Right ventricle myocardium inferior (tissue), 1 donor: ENCODE measurements around the gene B3GAT1. TPM values are rescaled to one million over a fixed set of nuclear protein-coding genes. Genes with fewer than 3 reads are reported as not detected.
A peak's percentile ranks its signal among the peaks of the same experiment; 100 is the strongest.

ENCODE experiments used
- ATAC-seq: fragments of 200-7000 bp; cut with Tn5 transposase; one replicate; pipeline ENCODE4 v1.9.1; 2020; ENCODE audit warnings: mild to moderate bottlenecking, moderate library complexity
- DNase-seq: peaks from one replicate; pipeline ENCODE4 v3.0.0; 2021; ENCODE audit errors: missing footprints
- intact Hi-C: fragments of 100-400 bp; cut with DNase I; formaldehyde crosslinking; loops from one replicate; pipeline ENCODE4 v1.11.0; 2022
- total RNA-seq: library from RNA; stranded (reverse); fragmentation: NEBNext Ultra II Directional; extraction: Animal tissue kit (Norgen Biotek cat#: 25700); gene quantifications from one replicate; pipeline ENCODE4 v1.2.1, GENCODE V29; 2021
- donor health status: DM: no; HTN: yes; CAD: no; lungs with severe emphysema.

The B3GAT1 gene
- total RNA-seq, 1 donor from 2014 or later: 0.16 TPM

DNA sequence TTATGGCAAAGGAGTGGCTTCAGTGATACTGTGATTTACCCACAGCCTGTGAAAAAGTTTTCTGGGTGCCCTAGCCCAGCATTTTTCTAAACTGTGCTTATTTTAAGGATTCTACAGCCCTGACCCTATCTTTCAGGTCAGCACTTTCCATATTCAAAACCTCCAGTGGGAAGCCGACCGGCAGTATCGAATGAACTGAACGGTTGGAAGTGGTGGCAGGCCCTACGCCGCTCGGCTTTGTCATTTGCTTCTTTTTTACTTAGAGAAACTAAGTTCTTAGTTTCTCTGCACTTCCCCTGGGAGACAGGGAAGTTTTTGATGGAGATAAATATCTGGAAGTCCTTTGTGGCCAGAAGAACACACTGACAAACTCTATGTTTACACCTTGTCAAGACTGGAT lies 79.3 kb downstream of the B3GAT1 start:
- DNase-seq: no peak
- ATAC-seq: no peak
- intact Hi-C loops: no loop called here

DNA sequence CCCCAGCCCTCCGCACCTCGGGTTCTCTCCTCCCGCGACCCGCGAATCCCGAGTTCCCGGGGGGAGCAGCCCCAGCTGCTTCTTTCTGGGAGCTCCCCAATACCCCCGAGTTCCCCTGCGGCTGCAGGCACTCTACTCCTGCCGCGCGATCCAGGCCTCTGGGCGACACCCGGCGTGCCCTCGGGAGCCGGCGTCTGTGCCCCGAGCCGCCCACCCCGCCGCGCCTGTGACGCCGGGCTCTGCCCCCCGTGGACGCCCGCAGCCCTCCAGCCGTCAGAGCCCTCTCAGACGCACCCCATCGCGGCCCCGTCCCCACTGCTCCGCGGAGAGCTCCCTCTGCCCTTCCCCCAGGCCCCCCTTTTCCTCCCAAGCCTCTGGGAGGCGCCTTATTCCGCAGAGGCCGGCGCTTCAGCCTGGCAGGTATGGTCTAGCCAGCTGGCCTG lies 79.8 kb downstream of the B3GAT1 start:
- DNase-seq (no peak), ATAC-seq (no peak)
- intact Hi-C loops: no loop called here

DNA sequence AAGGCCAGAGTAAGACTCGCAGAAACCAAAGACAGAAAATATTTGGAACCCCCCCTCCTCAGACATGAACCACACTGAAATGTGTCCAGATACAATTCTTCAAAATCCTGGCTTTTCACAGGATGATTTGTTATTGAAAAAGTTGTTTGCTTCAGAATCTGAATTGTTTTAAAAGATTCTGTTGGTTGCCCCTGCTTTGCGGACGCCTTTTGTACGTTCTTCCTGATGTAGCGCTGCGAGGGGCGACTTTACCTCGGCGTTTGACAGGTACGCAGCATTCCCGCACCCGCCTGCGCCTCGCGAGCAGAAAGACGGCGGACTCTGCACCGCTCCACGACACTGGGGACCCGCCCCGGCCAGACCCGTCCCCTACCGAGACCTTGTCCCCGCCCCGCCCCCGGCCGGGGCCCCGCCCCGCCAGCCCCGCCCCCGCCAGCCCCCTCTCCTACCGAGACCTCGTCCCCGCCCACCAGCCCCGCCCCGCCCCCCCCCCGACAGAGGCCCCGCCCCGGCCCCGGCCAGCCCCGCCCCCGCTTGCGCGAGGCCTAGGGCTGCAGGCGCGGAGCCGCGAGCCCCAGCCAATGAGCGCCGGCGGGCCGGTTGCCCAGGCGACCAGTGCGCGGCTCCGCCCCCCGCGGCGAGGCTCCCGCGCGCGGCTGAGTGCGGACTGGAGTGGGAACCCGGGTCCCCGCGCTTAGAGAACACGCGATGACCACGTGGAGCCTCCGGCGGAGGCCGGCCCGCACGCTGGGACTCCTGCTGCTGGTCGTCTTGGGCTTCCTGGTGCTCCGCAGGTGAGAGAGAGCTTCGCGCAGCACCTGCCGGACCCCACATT lies 80.5 kb downstream of the B3GAT1 start, which contains the start of gene GLB1L2:
Gene GLB1L2 (plus strand): TSS at position 635 of the 835 bp plus-strand sequence. CDS start 74 bp downstream, at position 709.
- intact Hi-C loops: no loop called here
- peak; percentile 92 for ATAC-seq
- DNase-seq: peak; percentile 86

DNA sequence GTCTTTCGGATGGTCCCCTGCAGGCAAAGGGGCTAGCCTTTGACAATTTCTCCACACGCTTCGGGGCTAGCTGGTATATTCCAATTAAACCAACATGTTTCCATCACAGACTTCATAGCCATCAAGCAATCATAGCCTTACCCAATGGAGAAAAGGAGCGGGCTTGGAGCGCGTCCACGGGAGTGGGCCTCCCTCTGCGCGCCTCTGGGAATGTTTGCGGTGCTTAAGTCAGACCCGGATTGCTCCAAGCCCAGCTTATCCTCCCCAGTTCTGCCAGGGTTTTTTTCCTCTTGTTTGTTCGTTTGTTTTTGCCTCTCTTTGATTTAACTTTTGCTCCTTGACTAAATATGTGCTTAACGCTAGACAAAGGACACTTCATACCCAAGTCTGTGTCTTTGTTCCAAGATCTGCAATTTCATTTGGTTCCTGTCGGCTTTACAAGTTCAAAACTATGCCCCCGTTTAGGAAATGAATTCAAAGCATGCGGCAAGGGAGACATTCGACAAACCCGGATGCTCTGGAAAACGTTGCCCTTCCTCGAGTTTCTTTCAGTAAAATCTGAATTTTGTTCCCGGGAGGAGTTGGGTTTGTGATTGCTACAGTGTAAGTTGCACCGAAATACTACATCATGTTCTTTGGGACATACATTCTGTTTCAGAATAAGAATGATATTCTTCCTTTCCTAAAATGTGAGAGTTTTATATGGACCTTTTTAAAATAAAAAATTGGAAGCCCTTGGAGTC lies 81.3 kb downstream of the B3GAT1 start:
- no peak for ATAC-seq
- intact Hi-C loops: no loop called here

More for the DNA sequence above, 81.3 kb downstream of the B3GAT1 start:
- DNase-seq: no peak

Other genes with a start within 250 kb of the B3GAT1 start
- gene NCAPD3, start 188.3 kb downstream of the B3GAT1 start, total RNA-seq: 12.3 TPM
- 39.5 TPM for gene VPS26B, start 187.6 kb downstream of the B3GAT1 start, total RNA-seq
- gene THYN1, start 158.9 kb downstream of the B3GAT1 start, total RNA-seq: 36.8 TPM
- gene ACAD8, start 158.7 kb downstream of the B3GAT1 start, total RNA-seq: 36.1 TPM
- not detected for gene GLB1L3, start 135.9 kb downstream of the B3GAT1 start, total RNA-seq
- gene GLB1L2, start 80.3 kb downstream of the B3GAT1 start, total RNA-seq: 0.32 TPM